Measurements from ENCODE around the gene NAA80. TPM values are rescaled to one million over a fixed set of nuclear protein-coding genes. Genes with fewer than 3 reads are reported as not detected.

NAA80 gene
- total and polyA plus RNA-seq, 10 of the 15 experiments (the other 5 are each of a cell fraction or from before 2014, with no cell fraction given), result 0.48 to 12.7 (median 6.7) TPM

GRCh38 chr3:50266836-50267235, 32.4 kb downstream of the NAA80 start:
- ATAC-seq (no peak), FAIRE-seq (no peak), DNase-seq (ENCODE audit: low read depth, low spot score) (no peak)
- Histone ChIP-seq H3K27ac (ENCODE audit: control insufficient read depth, insufficient read depth) (no peak overlapping the region), H3K27me3 (replicated peaks in 1 of 2; ENCODE audit: control insufficient read depth in 2 of 2, insufficient read depth in 2 of 2, low read length in 1 of 2) (peaks cover 0 to 4% of the 10 kb centered on the region in 2 experiments; a peak in 1 of 4 replicates), H3K4me3 (no peak overlapping the region), H4K20me1 (ENCODE audit: control insufficient read depth, insufficient read depth) (no peaks in the 10 kb centered on the region), H3K9me3 (replicated peaks; ENCODE audit: control insufficient read depth, insufficient read depth, low read length) (no peaks in the 10 kb centered on the region), H2AFZ (ENCODE audit: control insufficient read depth, low read depth, low read length) (no peak overlapping the region), H3K9ac (ENCODE audit: control insufficient read depth, insufficient read depth, low read length) (no peak overlapping the region), H3K4me2 (ENCODE audit: control insufficient read depth, insufficient read depth) (no peak overlapping the region), H3K79me2 (ENCODE audit: control insufficient read depth, insufficient read depth, low read length) (no peaks in the 10 kb centered on the region), H3K4me1 (ENCODE audit: control insufficient read depth, insufficient read depth, low read length) (no peaks in the 10 kb centered on the region), H3K36me3 (ENCODE audit: control insufficient read depth in 2 of 2, insufficient read depth in 2 of 2, low read length in 1 of 2) (no peaks in the 10 kb centered on the region)
- 35% methylated on average over 7 of the region's 7 CpGs for WGBS (ENCODE audit: insufficient coverage, insufficient replicate concordance, low lambda C conversion rate, missing lambda C conversion rate)
- no TSS peak for BruUV-seq (replicated peaks)
- ChIA-PET SMC1A (ENCODE audit: uncharacterized antibody, unreplicated experiment) (no interaction called here), RAD21 (ENCODE audit: unreplicated experiment) (interaction anchor here (1.4 kb wide), 1 partner anchor 20 kb away, joined by 3 read pairs; no protein-coding TSS in a partner anchor), CTCF (interaction anchor here (1.0 to 1.9 kb wide), 3 partner anchors 19 to 40 kb away, joined by 3 to 6 read pairs (median 6); no protein-coding TSS in a partner anchor), POLR2A (interaction anchor here (0.5 kb wide), 1 partner anchor 30 kb away, joined by 4 read pairs; no protein-coding TSS in a partner anchor)
- in situ Hi-C loops (cut with MboI) (no loop called here), intact Hi-C loops (cut with micrococcal nuclease; ENCODE audit: unreplicated experiment) (no loop called here)
- TF ChIP-seq CUX1 (IDR thresholded peaks at IDR 0.05; ENCODE audit: insufficient replicate concordance, low read depth, low read length) (no peak), REST (IDR thresholded peaks at IDR 0.05; ENCODE audit: low read depth, low read length) (no peak)
- TF ChIP-seq, protein P1, sequence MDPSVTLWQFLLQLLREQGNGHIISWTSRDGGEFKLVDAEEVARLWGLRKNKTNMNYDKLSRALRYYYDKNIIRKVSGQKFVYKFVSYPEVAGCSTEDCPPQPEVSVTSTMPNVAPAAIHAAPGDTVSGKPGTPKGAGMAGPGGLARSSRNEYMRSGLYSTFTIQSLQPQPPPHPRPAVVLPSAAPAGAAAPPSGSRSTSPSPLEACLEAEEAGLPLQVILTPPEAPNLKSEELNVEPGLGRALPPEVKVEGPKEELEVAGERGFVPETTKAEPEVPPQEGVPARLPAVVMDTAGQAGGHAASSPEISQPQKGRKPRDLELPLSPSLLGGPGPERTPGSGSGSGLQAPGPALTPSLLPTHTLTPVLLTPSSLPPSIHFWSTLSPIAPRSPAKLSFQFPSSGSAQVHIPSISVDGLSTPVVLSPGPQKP (IDR thresholded peaks at IDR 0.05; ENCODE audit: low read depth, low read length), result no peak
- TF ChIP-seq, protein P2, sequence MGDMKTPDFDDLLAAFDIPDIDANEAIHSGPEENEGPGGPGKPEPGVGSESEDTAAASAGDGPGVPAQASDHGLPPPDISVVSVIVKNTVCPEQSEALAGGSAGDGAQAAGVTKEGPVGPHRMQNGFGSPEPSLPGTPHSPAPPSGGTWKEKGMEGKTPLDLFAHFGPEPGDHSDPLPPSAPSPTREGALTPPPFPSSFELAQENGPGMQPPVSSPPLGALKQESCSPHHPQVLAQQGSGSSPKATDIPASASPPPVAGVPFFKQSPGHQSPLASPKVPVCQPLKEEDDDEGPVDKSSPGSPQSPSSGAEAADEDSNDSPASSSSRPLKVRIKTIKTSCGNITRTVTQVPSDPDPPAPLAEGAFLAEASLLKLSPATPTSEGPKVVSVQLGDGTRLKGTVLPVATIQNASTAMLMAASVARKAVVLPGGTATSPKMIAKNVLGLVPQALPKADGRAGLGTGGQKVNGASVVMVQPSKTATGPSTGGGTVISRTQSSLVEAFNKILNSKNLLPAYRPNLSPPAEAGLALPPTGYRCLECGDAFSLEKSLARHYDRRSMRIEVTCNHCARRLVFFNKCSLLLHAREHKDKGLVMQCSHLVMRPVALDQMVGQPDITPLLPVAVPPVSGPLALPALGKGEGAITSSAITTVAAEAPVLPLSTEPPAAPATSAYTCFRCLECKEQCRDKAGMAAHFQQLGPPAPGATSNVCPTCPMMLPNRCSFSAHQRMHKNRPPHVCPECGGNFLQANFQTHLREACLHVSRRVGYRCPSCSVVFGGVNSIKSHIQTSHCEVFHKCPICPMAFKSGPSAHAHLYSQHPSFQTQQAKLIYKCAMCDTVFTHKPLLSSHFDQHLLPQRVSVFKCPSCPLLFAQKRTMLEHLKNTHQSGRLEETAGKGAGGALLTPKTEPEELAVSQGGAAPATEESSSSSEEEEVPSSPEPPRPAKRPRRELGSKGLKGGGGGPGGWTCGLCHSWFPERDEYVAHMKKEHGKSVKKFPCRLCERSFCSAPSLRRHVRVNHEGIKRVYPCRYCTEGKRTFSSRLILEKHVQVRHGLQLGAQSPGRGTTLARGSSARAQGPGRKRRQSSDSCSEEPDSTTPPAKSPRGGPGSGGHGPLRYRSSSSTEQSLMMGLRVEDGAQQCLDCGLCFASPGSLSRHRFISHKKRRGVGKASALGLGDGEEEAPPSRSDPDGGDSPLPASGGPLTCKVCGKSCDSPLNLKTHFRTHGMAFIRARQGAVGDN (IDR thresholded peaks at IDR 0.05), result no peak
- TF ChIP-seq, protein P3, sequence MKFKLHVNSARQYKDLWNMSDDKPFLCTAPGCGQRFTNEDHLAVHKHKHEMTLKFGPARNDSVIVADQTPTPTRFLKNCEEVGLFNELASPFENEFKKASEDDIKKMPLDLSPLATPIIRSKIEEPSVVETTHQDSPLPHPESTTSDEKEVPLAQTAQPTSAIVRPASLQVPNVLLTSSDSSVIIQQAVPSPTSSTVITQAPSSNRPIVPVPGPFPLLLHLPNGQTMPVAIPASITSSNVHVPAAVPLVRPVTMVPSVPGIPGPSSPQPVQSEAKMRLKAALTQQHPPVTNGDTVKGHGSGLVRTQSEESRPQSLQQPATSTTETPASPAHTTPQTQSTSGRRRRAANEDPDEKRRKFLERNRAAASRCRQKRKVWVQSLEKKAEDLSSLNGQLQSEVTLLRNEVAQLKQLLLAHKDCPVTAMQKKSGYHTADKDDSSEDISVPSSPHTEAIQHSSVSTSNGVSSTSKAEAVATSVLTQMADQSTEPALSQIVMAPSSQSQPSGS (IDR thresholded peaks at IDR 0.05; ENCODE audit: low read length), result no peak
- TF ChIP-seq, protein P4, sequence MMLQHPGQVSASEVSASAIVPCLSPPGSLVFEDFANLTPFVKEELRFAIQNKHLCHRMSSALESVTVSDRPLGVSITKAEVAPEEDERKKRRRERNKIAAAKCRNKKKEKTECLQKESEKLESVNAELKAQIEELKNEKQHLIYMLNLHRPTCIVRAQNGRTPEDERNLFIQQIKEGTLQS (IDR thresholded peaks at IDR 0.05; ENCODE audit: borderline replicate concordance, extremely low read depth, low read depth, low read length), result no peak

All from GM12878 (cell line).